Stimulated activated naive CD8-positive, alpha-beta T cell treated with anti-CD3 and anti-CD28 coated beads, Interleukin-15, Interleukin-2, amounts not matched to agents 100 U/mL and 50 U/mL, for 24 hours (primary cell): Measurements from ENCODE around the gene NFIX.

Experiments
- ATAC-seq: fragments of 150-1000 bp; cut with Tn5 transposase; one replicate; pipeline ENCODE4 v1.10.0; 2021
- DNase-seq: peaks from one replicate; pipeline ENCODE4 v3.0.0; 2021

Gene NFIX

DNA sequence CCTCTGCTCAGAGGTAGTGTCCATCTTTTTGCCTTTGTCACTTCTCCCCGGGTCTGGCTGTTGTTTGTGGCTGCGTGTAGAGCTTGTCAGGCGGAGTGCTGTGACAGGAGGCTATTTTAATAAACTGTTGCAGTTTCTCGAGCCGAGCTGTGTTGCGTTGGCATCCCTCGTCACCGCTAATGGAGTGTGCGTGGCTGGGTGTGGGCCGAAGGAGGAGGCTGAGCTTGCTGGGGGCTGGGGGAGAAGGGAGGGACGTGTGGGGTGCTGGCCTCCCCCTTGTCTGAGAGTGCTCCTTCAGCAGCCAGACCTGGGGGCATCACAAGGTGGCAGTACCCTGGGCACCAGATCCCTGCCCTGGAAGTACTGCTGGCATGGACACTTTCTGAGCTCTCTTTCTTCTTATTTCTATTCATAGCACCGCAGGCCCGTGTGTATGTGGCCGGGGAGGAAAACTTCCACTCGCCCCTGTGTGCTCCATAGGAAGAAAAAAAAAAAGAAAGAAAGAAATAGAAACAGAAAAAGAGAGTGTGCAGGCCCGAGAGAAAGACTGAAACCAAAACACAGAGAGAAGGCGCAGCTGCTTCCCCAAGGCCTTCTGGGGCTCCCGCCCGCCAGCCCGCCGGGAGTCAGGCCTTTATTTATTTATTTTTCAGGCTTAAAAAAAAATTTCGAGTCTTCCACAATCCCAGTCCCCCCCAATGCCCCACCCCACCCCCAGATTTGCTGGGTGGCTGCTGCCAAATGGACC, 27.0 kb downstream of the NFIX start:
- DNase-seq (no peak), ATAC-seq (no peak)

DNA sequence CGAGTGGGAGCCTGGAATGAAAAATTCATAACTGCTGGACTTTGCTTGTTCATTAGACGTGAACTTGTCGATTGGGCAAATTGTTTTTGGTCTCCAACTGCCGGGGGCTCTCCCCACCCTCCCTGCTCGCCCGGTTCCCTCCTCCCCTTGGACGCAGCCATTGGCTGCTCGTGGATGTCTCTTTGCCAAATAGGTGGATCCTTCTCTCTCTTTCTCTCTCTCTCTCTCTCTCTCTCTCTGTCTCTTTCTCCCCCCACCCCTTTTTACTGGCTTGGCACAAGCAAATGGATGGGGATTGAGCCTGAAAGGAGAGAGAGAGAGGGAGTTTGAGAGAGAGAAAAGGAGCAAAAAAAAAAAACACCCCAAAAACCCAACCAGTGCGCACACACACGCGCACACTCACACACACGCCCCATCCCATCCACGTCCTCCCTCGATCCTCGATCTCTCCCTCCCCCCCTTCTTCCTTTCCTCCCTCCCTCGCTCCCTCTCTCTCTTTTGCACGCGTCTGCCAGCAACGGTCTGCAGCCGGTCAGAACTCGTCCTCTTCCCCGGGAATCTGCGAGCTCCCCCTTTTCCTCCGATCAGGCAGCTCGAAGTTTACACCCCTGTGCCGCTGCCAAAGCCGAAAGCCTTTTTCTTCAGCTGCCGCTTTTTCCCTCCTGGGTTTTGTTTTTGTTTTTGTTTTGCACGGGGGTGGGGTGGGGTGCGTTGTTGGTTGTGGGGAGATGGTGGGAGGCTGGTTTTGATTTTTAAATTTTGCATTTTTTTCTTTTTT, 27.8 kb downstream of the NFIX start:
- no peak for ATAC-seq
- no peak for DNase-seq

DNA sequence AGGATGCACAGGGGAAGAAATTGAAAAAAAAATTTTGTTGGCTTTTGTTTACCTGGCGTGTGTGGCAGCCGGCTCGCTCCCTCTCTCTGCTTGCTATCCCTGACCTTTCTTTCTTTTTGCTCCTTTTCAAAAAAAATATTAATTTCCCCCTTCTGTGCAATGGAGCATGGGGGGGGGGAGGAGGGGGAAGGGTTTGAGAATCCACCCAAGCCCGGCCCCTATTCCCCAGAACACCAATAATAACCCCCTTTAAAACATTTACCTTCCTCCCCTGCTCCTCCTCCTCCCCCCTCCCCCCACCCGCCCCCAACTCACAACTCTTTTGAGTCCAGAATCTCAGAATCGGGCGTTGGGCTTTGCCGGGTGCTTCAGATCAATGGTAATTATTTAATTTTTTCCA, 28.4 kb downstream of the NFIX start:
- DNase-seq = no peak
- ATAC-seq = no peak

DNA sequence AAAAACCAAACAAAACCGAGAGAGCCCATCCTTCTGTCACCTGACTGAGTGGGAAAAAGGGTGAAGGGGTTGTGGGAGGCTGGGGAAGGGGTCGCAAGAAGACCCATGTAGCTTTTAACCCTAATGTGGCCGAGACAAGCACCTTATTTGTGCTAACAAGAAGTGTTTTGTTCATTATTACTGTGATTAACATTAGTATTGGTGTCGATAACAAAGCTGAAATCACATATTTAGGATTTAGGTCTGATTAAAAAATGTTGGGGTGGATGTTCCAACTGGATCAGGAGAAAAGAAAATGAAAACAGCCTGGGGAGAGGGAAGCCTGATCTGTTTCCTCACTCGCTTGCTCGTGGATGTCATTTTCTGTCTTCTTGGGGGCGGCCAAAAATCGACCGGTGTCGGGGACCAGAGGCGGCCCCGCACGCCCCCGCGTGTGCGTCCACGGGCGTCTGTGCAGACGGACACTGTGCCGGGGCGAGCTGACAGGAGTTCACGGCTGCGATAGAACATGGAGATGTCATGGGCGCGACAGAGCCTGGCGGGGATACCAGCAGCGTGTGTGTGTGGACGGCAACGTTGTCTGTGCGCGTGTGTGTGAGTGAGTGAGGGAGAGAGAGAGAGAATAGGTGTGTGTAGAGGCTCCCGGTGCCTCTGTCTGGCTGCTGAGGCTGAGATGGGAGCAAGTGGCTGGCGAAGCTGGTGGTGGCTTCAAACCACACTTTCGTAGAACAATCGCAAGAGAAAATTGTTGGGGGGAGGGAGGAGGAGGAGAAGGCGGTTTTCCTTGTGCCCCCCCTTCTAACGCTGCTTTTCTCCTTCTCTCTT, 29.1 kb downstream of the NFIX start:
- ATAC-seq (peak; percentile 51), DNase-seq (no peak)

DNA sequence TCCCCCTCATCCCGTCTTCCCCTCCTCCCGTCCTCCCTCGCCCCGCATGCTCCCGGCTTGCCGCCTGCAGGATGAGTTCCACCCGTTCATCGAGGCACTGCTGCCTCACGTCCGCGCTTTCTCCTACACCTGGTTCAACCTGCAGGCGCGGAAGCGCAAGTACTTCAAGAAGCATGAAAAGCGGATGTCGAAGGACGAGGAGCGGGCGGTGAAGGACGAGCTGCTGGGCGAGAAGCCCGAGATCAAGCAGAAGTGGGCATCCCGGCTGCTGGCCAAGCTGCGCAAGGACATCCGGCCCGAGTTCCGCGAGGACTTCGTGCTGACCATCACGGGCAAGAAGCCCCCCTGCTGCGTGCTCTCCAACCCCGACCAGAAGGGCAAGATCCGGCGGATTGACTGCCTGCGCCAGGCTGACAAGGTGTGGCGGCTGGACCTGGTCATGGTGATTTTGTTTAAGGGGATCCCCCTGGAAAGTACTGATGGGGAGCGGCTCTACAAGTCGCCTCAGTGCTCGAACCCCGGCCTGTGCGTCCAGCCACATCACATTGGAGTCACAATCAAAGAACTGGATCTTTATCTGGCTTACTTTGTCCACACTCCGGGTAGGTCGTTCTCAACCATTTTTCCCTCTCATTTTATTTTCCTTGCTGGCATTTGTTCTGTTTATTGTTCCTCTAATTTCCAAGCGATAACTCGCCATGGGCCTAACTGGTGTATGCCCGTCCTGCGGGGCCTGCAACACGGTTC, 29.8 kb downstream of the NFIX start:
- ATAC-seq = no peak

DNA sequence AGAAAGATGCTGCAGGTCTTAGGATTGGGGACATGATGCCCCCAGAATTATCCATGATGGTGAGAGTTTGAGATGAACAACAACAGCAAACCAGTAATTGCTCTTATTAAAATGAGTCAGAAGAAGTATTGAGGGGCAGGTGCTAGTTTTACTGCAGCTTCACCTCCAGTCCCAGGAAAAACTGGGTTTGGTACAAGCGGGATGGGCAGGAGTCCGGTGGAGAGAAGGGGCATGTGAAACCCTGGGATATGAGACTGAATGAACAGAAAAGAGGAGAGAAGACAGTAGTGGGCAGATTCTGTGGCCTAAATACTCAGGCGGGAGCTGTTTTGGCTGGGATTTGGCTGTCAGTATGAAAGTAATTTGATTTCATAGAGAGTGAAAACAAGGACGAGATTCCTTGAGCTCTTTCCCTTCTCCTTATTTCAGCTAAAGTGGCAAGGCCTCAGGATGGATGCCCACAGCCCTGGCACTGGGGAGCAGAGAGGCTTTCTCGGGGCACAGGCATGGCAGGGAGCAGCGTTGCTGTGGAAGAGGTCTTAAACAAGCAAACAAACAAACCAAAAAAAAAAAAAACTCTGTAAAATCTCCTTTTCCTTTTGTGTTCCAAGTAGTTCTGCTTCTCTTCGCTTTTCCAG, 30.7 kb downstream of the NFIX start:
- ATAC-seq = no peak

More for the DNA sequence above, 29.8 kb downstream of the NFIX start:
- DNase-seq = no peak

DNA sequence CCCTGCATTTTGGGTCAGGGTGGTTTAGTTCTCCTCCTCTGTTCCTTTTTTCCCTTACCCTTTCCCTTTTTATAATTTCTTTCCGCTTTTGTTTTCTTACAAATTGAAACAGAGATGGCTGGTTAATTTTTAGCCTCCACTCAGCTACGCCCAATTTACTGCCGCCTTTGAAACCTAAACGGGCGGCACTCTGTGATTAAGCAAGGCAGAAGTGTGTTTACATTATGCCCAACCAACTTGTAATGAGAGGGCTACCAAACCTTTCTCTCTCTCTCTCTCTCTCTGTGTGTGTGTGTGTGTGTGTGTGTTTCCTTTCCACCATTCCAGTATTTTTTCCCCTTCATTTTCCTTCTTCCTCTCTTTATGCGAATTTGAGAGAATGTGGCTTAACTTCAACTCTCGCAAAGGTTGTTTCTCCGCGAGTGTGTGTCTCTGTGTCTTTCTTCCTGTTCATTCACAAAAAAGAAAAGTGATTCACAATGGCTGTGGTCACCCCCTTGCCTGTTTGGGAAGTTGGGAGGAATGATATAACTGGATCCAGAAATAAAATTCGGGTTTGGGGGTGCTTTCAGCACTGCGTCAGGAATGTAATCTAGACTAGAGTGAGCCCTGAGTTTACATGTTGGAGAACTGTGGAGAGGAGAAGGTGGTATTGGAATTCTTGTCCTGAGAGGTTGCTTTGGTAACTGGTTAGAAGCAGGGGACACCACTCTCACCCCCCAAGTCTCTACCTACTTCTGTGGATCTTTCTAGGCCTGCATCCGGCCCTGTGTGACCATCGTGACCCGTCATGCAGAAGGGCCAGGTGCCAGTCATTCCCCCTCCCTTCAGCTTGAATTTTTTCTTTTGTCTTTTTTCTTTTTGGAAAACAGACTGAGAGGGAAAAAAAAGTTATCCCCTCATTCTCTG, 31.4 kb downstream of the NFIX start:
- no peak for DNase-seq
- no peak for ATAC-seq

More for the DNA sequence above, 30.7 kb downstream of the NFIX start:
- no peak for DNase-seq

DNA sequence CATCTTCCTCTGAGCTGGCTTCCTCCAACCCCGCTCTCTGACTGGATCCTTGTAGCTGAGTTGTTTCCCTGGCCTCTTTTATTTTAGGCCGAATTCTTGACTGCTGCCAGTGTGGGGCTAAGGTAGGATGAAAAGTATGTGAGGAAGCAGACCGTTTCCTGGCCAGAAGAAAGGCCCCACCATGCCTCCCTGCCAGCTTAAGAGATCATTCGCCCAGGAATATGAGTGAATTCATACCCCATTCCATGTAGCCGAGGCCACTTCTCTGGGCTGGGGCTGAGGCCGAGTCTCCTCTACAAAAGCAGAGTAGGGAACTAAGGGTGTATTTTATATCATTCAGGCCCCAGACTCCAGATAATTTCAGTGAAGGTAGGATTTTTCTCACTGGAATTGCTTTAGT, 32.3 kb downstream of the NFIX start:
- no peak for ATAC-seq
- DNase-seq = no peak

DNA sequence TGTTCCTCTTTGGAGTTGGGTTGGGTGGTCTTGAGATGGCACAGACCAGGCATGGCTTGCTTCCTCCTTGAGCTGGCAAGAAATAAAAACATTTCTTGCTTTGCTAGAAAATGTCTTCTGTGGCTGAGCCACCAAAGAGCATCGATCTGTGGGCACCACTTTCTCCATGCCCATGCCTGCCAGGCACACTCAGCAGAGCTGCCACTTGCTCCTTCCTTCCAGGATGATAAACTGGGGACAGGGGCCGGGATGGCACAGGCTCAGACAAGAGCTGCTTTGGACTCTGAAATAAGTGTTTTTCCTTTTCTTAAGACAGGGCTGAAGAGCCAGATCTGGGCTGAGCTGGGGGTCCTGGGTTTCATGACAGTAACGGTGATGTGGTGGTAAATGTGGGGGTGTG, 32.8 kb downstream of the NFIX start:
- ATAC-seq = no peak
- DNase-seq = no peak

DNA sequence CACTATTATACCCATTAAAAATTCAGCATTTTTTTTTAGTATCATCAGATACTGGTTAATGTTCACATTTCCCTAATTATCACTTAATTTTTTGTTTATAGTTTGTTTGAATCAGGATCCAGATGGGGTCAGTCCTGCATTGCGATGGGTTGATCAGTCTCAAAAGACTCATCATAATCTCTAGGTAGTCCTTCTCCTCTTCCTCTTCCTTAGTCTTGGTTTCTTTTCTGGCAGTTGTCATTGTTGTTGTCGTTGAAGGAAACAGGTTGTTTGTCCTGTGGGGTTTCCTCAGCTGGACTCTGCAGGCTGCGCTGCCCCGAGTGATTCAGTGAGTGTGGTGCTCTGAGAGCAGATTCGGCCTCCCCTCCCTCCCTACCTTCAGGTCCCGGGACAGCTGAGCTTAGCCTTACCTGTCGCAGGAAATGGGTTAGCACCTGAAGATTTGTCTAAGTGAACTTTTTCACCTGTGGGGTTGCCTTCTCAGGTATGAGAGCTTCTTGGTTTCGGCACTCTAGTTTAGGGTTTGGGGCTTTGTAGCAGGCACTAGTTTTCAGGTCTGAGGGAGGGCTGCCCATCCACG, 34.1 kb downstream of the NFIX start:
- no peak for DNase-seq
- no peak for ATAC-seq

DNA sequence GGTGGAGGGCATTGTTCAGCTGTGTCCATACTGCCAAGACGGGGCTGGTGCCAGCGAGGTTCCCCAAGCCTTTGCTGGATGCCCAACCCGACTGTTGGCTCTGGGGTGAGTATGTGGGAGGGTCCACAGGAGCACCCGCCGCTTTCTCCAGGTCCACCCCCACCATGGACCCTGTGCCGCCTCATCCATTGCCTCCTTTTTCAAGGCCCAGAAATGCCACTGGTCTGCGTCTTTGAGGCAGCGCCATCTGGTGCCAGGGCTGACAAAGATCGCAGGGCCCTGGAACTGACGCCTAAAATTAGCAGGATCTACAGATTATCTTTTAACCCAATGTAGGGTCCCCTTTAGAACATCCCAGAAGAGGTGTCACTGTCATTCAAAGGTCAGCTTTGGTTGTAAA, 34.6 kb downstream of the NFIX start:
- DNase-seq = no peak
- ATAC-seq = no peak

DNA sequence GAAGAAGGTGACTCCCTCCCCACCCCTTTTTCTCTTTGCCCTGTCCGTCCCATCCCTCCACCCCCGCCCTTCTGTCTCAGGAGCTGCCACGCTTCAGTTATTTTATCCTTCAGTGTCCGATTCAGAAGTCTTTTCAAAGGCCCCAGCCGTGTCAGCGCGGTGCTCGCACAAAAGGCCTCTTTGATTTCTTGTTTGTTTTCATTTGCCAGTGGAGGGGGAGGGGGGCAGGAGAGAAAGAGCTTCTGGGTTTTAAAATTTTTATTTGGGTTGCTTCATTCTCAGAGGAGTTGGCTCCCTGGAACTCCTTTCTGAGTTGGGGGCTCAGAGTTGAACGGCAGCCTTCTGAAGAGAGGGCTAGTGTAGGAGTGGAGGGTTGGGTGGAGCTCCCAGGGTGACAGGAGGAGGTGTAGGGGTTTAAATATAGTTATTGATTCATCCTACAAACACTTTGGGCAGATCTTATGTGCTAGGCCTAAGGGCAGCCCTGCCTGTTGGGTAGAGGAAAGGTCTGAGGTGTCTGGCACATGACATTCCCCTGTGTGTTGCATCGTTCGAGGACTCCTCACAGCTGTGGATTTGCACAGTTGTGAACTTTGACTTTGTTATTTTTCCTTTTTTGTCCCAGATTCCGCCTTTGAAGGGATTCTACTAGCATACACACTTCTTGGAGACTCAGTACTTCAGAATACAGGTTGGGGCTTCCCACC, 36.8 kb downstream of the NFIX start:
- no peak for ATAC-seq
- no peak for DNase-seq

DNA sequence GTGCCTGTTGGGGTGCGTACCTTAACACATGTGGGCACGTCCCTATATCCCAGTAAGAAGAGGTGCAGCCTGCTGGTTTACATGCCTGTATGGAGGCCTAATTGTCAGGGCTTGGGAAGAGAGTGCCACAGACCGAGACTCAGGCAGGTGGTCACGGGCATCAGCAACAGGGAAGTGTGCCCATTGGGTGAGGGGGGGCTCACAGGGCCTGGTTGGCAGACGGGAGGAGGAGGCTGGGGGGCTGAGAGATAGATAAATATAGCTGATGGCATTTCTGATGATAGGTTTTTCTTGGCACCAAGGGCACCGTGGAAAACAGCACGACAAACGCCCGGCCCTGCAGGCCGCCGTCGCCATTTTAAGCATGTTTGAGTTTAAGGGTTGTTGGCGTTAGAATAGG, 37.6 kb downstream of the NFIX start:
- no peak for ATAC-seq
- no peak for DNase-seq

DNA sequence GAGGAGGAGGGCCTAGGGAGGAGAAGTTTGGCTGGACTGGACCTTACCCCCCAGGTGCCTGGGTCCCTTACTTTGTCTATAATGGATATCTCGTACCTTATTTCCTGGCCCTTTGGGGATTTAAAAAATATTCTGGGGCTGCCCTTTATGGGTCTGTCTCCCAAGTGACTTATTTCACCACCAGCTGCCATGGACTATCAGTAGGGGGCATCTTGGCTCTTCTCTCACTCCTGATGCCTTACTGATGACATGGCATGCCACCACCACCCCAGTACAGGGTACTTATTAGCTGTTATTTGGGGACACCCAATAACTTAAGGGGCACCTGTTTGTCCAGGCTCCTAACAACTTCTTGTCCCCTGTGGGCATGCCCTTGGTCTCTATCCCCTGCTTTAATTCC, 38.0 kb downstream of the NFIX start:
- no peak for ATAC-seq
- no peak for DNase-seq

DNA sequence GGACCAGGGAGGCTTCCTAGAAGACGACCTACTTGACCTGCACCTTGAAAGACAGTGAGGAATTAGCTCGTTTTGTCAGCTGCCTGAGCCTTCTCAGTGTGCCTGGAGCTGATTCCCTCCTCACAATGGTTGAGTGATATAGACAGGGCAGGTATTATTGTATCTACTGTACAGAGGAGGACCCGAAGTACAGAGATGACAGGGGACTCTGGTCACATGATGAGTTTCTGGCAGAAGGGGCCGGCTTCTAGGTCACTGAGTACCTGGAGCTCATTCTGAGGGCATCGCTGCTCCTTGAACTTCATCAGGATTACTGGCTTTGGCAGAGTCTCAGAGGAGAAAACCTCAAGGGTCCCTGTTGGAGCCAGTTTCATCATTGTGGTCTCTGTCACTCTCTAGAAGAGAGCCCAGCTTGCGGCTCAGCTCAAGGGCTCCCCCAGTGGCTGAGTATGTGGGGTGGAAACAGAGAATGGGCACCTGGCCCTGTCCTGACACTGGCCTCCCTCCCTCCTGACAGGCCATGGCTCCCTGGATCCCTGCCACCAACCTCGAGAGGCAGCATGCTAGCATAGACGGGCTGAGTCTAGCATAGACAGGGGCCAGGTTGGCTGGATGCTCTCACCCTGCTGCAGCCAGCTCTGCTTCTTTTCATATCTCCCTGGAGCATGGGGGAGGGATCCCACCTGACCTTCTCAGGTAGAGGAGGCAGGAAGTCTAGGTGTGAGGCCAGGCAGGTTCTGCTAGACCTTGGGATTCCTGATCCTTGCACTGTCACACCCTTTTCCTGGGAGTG, 38.7 kb downstream of the NFIX start:
- peak; percentile 82 for ATAC-seq
- DNase-seq = peak; percentile 76

DNA sequence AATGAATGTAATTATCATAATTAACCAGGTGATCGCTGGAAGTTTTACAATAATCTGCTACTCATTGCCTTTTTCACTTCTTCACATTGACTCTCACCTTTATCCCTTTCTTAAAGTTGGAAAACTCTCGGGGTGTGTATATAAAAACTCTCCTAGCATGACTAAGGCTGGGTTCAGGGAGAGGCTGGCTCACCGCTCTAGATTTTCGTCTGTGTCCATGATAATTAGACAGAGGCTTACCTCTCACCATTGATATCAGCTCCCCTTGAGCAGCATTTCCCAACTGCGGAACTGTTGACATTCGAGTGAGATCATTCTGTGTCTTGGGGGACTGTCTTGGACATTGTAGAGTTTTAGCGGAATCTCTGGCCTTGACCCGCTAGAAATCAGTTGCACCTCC, 39.4 kb downstream of the NFIX start:
- DNase-seq = no peak
- ATAC-seq = no peak

DNA sequence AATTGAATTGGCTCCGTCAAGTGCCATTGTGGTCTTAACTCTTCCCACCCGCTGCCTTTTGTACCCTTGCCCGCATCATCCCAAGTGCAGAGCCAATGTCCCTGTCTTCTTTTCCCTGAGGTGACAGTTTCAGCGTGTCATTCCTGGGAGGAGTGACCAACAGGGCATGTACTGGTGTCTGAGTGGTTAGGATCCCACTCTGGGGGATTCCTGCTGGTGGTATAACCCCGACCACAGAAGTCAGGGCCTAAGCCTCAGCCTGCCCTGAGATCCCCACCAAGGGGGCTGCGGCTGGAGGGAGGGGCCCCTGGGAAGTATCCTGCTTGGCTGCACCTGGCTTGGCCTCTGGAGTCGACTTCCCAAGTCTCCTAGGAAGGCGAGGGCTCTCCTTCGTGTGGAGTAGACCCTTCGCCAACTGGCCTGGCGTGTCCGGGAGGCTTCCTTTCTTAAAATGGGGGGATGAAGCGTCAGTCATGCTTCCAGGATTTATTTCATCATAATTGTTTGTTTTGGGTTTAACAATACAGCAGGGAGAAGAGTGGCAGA, 40.6 kb downstream of the NFIX start:
- no peak for DNase-seq
- ATAC-seq = no peak

DNA sequence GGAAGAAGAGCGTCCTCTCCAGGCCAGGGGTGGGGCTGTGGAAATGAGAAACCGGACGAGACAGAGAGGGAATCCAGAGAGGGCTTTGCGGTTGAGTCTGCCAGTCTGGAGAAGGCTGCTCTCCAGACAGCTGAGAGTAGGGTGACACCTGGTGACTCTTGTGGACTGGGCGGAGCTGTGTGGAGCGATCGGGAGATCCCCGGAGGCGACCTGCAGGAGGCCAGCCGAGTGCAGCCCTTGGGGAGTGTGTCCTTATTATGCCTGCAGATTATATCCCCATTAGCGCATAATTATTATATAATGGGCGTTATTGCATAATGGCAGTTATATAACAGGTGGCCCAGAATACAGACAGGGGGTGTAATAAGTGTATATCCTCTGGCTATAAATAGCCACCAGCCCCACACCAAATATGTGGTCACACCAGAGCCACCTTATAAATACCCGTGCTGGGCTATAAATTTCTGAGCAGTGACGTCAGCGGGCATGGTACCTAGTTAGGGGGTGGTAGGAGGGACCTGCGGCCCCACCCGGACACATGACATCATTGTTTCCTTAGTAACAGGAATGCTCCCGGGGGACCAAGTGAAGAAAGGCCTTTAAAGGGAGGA, 41.2 kb downstream of the NFIX start:
- ATAC-seq (no peak), DNase-seq (no peak)
